Raji (cell line): ENCODE data around the gene TMEM271.

ENCODE experiments used
- POLR2A ChIP-seq: IDR thresholded peaks from 2 replicates; pipeline ENCODE4 v1.6.1; 2011; ENCODE audit warnings: low read depth, low read length, control low read depth; ENCODE audit not compliant: insufficient read depth

Gene TMEM271

DNA sequence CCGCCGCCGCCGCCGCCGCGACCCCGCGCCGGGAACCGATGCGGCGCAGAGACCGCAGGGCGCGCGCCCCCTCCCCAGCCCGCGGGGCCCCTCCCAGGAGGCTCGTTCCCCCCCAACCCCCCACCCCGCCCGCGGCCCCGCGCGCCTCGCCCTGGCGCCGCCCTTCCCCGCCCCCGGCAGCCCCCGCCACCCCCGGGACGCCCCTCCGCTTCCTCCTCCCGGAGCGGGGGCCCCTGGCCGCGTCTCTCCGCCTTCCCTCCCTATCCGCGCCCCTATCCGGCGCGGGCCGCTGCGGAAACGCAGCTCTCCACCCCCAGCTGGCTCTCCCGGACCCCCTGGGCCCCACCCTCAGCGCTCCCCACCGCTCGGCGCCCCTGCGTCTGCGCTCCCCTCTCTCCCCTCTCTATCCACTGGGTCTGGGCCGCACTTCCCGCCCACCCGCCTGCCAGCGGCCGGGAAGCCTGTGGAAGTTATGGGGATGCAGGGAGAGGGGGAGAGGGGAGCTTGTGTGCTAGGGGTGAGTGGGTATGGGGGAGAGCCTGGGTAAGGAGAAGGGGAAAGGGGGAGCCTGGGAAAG, at the start of gene TMEM271:
Gene TMEM271, minus strand, starts transcription at position 51 of the 577 bp plus-strand sequence. CDS start 233 bp downstream, outside the sequence.
- no peak for TF ChIP-seq POLR2A

GRCh38 chr4:625631-626161, 49.6 kb upstream of the TMEM271 start:
- no peak for TF ChIP-seq POLR2A

DNA sequence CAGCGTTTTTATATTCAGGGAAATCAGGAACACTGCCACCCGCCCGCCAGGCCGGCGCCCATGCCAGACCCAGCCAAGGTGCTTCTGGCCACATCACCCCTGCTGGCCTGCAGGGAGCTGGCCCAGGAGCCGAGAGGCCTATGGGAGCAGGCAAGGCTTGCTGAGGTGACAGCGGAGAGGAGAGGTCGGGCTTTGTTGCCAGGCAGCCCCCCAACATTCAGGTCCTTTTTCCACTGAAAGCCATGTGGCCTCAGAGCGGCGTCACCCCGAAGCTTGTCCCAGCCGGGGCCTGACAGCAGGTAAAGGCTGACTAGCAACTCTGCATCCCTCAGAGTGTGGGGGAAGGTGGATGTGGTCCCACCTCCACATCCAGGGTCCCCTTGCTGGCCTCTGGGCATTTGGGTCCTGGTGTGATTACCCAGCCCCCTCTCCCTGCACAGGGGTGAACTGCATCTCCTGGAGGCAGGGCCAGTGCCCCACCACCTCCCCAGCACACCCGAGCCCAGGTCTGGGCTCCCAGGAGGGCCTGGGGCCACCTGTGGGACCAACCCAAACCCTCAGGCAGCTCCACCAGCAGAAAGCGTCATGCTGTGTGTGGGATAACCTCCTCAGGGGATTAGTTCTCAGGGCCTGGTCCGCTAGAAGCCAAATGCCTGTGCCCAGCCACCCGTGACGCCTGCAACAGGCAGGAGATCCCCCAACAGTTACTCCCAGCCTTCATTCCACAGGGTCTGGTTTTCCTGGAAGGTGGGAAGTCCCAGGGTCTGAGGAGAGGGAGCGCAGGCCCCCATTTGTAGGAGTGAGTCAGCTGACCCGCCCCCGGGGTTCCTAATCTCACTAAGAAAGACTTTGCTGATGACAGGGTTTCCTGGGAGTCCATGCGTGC, 48.9 kb upstream of the TMEM271 start, which contains the start of gene PDE6B:
Gene PDE6B, plus strand, starts transcription at position 869 of the 886 bp plus-strand sequence. CDS start 54 bp downstream, outside the sequence.
- TF ChIP-seq POLR2A, result no peak

DNA sequence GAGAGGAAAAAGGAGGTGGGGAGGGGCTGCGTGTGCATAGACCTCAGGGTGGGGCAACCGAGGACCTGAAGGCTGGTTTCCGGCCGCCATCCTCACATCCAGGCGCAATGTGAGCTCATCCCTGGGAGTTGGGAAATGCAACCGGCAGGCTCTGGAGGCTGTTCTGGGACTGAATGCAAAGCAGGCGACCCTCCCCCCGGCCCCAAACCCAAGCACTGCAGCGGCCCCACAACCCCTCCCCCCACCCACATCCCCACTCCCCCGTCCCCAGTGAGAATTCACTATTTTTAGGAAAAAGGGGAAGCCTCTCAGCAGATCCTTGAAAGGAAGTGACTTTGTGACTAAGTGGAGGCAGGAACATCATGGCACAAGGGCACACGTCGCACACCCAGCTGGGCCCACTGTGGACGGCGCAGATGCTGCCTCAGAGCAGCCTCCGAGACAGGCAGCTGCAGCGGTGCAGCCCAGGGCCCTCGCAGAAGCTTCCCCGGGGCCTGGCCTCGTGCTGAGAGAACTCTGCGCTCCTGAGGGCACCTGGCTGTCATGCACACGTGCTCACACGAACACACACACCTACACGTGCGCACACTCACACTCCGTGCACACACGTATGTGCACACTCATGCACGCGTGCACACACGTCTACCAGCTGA, 47.9 kb upstream of the TMEM271 start:
- no peak for TF ChIP-seq POLR2A

- TF ChIP-seq POLR2A, result no peak
These were observed 47.2 kb upstream of the TMEM271 start for GRCh38 chr4:622996-623913.

GRCh38 chr4:622071-622995, 46.2 kb upstream of the TMEM271 start:
- no peak for TF ChIP-seq POLR2A

DNA sequence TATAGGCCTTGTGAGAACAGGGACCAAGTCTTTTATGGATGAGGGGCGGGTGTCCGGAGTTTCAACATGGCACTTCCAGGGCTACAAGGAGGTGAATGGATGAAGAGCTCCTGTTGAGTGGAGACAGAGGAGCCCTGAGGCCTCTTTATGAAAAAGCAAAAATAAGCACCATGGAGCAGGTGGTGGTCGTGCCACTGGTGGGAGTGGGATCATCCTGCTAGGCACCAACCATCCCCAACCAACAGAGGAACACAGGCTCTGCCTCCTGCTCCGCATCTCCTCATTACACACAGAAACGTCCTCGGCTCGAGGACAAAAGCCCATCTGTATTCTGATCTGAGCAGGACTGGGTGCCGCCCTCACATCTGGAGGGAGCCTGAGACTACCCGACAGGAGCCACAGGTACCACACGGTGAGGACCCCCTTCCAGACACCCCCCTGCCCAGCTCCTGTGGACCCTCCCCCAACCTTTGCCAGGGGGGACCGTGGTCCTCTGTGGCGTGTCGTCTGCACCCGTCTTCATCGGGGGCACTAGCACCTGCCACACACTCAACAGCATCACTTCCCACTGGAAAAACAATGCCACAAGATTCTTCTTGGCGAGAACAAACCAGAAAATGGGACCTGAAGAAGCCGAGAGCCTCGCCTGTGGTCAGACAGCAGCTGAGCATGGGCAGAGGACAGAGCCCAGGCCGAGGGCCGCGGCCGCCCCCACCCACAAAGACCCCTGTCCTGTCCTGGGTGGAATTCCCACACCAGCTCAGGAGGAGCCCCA, 45.4 kb upstream of the TMEM271 start:
- no peak for TF ChIP-seq POLR2A

DNA sequence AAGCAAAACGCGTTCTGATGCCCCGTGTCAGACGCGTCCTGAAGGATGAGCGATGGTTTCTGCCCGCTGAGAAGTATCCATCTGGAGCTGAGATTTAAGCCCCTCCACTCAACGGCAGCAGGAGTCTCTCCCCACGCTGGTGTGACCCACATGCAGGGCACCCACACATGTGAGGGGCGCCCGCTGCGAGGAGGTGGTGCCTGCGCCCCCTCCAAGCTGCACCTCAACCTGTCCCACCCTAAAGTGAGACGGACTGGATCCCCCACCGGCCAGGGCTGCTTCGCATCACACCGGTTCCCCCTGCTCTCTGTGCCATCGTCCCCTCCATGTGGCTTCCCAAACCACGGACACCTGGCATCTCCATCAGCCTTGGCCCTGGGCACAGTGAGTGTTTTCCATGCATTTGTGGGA, 44.8 kb upstream of the TMEM271 start:
- no peak for TF ChIP-seq POLR2A

GRCh38 chr4:620201-620600, 44.1 kb upstream of the TMEM271 start:
- TF ChIP-seq POLR2A, result no peak

- no peak for TF ChIP-seq POLR2A
These were observed 41.8 kb upstream of the TMEM271 start for GRCh38 chr4:617644-618641.

DNA sequence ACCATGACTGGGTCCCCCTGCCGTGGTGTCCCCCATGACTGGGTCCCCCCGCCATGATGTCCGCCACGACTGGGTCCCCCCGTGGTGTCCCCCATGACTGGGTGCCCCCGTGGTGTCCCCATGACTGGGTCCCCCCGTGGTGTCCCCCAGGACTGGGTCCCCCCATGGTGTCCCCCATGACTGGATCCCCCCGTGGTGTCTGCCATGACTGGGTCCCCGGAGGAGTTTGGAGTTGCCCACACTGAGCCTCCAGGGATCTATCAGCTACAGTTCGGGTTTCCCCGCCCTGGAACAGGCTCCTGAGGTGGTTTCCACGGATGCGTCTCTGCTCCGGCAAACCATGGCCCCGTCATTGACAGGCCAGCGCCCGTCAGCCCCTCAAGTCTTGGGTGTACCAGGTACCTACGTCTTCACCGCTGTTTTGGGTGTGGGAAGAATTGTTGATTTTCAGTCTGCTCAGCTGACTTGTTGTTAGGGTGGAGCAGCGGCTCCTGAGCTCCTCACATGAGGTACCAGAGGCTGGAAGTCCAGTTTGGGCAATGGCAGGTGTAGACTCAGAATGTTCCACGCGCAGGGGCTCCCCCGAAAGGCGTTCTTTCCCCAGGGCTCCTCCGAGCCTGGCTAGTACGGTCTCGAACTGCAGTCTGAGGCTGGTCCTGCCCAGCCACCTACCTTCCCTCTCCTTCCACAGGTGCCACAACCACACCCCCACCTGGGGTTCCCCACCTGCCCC, 41.0 kb upstream of the TMEM271 start:
- TF ChIP-seq POLR2A, result no peak
